ENCODE results near the gene IFTAP. TPM values are rescaled to one million over a fixed set of nuclear protein-coding genes. Genes with fewer than 3 reads are reported as not detected.

Gene IFTAP
- total RNA-seq, 1 donor from 2014 or later: 15.2 TPM

- H3K9me3 ChIP-seq: no peaks in the 10 kb centered on the region
- H3K36me3 ChIP-seq: no peaks in the 10 kb centered on the region
- H3K4me1 ChIP-seq: no peaks in the 10 kb centered on the region
- TF ChIP-seq CTCF (IDR thresholded peaks at IDR 0.05): no peak
- no peak for ATAC-seq
- H3K27ac ChIP-seq: no peak overlapping the region
- DNase-seq: no peak
- no peaks in the 10 kb centered on the region for H3K27me3 ChIP-seq (ENCODE audit: low read depth)
- intact Hi-C loops (cut with DNase I): no loop called here
- H3K4me3 ChIP-seq: no peak overlapping the region
Observed at GRCh38 chr11:36620246-36620645, 25.9 kb downstream of the IFTAP start.

- no peaks in the 10 kb centered on the region for H3K9me3 ChIP-seq
- TF ChIP-seq CTCF (IDR thresholded peaks at IDR 0.05): peak; percentile 29
- ATAC-seq (no peak), DNase-seq (no peak)
- intact Hi-C loops (cut with DNase I): no loop called here
- no peak overlapping the region for H3K27ac ChIP-seq
- no peaks in the 10 kb centered on the region for H3K27me3 ChIP-seq (ENCODE audit: low read depth)
- H3K4me1 ChIP-seq: no peaks in the 10 kb centered on the region
- no peak overlapping the region for H3K4me3 ChIP-seq
- H3K36me3 ChIP-seq: no peaks in the 10 kb centered on the region
Observed at GRCh38 chr11:36622431-36623136, 28.3 kb downstream of the IFTAP start.

- Histone ChIP-seq H3K9me3 (no peaks in the 10 kb centered on the region), H3K4me3 (no peak overlapping the region), H3K36me3 (no peaks in the 10 kb centered on the region), H3K27me3 (ENCODE audit: low read depth) (no peaks in the 10 kb centered on the region), H3K27ac (no peak overlapping the region), H3K4me1 (no peaks in the 10 kb centered on the region)
- ATAC-seq: no peak
- no peak for DNase-seq
- intact Hi-C loops (cut with DNase I): no loop called here
- no peak for TF ChIP-seq CTCF (IDR thresholded peaks at IDR 0.05)
Observed at GRCh38 chr11:36623494-36623893, 29.2 kb downstream of the IFTAP start.

- no peak for ATAC-seq
- Histone ChIP-seq H3K9me3 (no peaks in the 10 kb centered on the region), H3K27ac (no peak overlapping the region), H3K4me1 (no peaks in the 10 kb centered on the region), H3K4me3 (no peak overlapping the region), H3K27me3 (ENCODE audit: low read depth) (no peaks in the 10 kb centered on the region), H3K36me3 (no peaks in the 10 kb centered on the region)
- no peak for DNase-seq
- intact Hi-C loops (cut with DNase I): no loop called here
- no peak for TF ChIP-seq CTCF (IDR thresholded peaks at IDR 0.05)
Observed at GRCh38 chr11:36627006-36627405, 32.7 kb downstream of the IFTAP start.

- Histone ChIP-seq H3K36me3 (no peaks in the 10 kb centered on the region), H3K9me3 (no peaks in the 10 kb centered on the region), H3K4me1 (no peaks in the 10 kb centered on the region), H3K27me3 (ENCODE audit: low read depth) (no peaks in the 10 kb centered on the region), H3K27ac (no peak overlapping the region), H3K4me3 (no peak overlapping the region)
- no peak for ATAC-seq
- DNase-seq: no peak
- intact Hi-C loops (cut with DNase I): no loop called here
- no peak for TF ChIP-seq CTCF (IDR thresholded peaks at IDR 0.05)
Observed at GRCh38 chr11:36627471-36627870, 33.2 kb downstream of the IFTAP start.

All from lower lobe of right lung (tissue), 2 donors.